GM19035 (cell line): ENCODE measurements around the gene IRF2BP2.

ENCODE experiments used
- ATAC-seq: cut with Tn5 transposase; IDR thresholded peaks from one replicate; pipeline ENCODE4 v1.9.1; 2021; ENCODE audit not compliant: unreplicated experiment

Gene IRF2BP2

DNA sequence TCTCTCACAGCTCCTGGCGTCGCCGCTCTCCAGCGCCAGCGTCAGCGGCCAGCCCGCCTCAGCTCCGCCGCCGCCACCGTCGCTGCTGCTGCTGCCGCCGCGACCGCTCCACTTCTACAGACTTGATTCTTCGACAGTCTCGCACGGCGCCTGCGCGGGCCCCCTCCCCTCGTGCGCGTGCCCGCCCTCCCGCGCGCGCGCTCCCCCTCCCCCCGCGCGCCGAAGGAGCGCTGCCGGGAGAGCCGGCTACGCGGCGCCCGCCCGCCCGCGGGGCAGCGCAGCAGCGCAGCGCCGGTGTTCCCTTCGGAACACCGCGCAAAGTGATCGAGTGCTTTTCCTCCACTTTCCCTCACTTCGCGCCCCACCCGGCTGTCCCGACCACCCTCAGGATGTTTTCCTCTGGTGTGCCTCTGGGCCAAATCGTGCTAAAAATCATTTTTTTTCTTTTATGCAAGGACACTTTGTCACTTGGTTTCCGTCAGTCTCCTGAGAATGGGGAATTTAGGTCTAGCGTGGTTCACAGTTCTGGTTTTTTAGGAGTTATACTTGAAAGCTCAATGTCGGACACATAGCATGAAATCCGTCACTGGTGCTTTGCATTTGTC, at the start of gene IRF2BP2:
TSS of gene IRF2BP2 (minus strand) at position 118 of the 605 bp plus-strand sequence. CDS start 684 bp downstream, outside the sequence.
- peak; percentile 21 for ATAC-seq

GRCh38 chr1:234659538-234659937, 49.6 kb upstream of the IRF2BP2 start:
- no peak for ATAC-seq

DNA sequence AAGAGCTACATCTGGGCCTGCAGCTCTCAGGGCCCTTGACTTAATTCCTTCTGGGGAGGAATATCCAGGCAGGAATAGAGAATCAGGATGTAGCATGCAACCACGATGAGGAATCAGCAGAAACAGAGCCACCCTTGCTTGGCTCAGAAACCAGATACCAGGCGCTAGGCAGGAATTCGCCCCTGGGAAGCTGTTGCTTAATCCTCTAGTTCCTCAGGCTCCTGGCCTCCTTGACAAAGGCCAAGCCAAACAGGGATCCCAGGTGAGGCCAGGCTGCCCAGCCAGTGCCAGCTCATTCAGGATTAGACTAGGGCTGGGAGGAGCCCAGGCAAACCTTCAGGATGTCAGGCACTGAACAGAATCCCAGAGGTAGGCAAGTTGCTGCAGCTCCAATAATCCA, 48.2 kb upstream of the IRF2BP2 start:
- no peak for ATAC-seq

DNA sequence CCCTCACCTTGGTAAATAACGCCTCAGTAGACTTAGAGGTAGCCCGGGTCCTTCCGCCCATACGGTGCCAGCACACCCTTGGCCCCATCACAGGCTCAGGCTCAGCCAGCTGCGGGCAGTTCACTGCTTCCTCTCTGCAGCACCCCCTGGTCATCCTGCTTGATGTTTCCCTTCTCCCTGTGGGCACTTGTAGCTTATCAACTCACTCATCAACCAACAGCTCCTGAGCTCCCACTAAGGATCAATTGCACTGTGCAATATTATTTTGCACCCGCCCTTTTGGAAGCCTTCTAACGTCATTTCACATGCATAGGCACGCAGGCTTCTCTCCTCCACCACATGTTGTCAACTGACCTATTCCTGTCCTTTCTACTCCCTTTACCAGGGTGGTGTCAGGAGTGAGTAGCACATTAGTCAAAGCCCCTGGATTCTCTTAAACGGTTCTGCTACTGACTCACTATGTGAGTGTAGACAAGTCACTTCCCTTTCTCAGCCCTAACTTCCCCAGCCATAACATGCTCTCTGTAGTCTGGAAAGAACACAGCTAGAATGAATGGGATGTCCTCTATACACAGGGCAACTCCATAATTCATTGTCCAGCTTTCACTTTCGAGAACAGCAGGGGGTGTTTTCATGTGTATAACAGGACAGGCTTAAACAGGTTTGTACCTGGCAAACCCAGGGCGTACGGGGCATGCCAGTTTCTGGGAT, 47.1 kb upstream of the IRF2BP2 start:
- no peak for ATAC-seq

DNA sequence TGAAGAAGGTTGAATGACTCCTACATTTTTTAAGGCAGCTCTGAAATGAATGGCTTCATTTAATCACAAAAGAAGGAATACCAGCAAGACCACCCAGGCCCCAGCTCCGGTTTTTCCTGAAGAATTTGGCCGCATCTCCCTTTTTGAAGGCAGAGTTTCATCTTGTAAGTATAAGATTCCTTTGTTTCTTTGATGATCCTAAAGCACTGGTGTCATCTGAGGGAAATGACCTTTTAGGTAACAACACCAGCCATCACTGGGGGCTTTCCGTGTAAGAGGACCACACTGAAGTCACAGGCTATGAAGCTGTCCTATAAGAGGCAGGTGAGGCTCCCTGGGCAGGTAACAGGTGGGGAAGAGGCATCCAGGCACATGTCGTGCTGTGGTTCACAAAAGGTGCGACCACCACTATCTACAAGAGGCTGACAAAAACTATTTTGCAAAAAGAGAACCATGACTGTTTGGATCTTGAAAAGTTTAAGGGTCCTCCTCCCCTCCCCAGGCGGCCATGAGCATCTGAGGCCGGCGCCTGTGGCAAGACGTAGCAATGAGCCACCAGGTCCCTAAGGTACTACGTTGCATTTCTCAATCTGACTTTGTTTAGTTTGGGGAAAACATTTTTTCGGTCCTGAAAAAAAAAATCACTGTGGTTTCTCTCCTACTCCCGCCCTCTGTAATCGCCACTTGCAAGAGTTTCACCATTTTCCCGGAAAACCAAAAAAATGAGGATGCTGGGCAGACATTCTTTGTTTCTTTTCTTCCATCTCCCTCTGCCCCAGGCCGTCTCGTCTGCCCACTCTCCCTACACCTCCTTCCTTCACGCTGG, 46.3 kb upstream of the IRF2BP2 start:
- ATAC-seq = no peak

GRCh38 chr1:234655328-234656069, 45.5 kb upstream of the IRF2BP2 start:
- no peak for ATAC-seq

GRCh38 chr1:234654002-234654733, 44.2 kb upstream of the IRF2BP2 start:
- no peak for ATAC-seq

- no peak for ATAC-seq
Observed at GRCh38 chr1:234649432-234650081, 39.6 kb upstream of the IRF2BP2 start.

DNA sequence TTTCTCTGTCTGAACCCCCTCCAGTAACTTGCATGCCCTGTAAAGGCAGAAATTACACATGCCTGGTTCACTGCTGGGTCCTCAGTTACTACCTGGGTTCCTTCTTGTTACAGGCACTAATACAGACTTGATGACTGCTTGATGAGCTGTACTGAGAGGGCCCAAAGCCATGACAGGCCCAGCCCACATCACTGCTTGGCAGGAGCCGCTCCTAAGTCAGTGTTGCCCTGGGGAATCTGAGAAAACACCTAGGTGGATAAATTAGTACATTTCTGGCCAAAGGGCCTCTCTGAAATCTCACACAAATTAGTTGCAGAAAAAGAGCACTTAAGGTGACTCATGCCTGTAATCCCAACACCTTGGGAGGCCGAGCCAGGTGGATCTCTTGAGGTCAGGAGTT, 37.8 kb upstream of the IRF2BP2 start:
- no peak for ATAC-seq

DNA sequence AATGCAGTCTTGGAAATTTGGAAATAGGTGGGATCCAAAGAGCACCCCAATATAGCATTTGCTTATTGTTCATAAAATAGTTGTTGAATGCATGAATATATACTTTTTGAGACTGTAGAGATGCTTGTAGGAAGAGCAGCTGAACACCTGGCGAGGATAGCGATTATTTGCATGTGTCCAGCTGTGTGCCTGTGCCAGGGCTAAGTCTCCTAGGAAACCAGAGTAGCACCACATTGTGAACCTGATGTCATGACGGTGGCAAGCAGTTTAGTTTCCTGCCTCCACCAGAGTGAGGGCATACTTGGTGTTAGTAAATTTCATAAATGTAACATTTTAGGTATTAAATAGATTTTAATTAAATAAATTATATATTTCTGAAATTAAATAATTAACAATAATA, 37.3 kb upstream of the IRF2BP2 start:
- ATAC-seq = no peak

GRCh38 chr1:234645964-234646363, 36.0 kb upstream of the IRF2BP2 start:
- ATAC-seq = no peak

DNA sequence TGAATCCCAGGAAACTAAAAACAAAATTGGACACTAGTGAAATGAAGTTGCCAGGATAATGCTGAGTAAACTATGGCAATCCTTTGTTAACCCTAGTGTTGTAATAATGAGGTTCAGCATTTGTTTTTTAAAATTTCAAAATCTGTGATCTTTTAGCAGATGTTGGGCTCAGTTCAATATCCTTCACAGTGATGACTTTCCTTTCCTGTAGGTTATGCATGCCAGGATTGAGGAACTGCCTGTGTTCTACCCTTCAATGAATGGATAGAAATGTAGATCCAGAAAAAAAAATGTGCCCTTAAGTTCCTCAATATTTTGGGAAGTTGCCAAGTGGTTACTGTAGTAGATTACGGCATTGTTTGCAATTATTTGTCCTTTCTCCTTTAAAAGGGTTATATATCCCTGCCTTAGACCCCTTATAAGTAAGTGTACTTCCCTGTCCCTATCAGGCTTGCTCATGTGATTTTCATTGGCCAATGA, 35.5 kb upstream of the IRF2BP2 start:
- no peak for ATAC-seq

GRCh38 chr1:234644928-234645327, 35.0 kb upstream of the IRF2BP2 start:
- ATAC-seq = no peak

DNA sequence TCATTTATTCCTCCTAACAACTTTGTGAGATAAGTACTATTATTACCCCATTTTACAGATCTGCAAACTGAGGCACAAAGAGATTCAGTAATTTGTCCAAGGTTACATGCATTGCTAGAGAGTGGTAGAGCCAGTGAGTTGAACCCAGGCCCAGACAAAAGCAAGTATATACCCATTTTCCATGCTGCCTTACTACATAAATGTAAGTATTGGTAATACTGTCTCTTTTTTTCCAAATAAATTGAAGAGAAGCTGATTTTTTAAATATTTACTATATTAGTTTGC, 33.8 kb upstream of the IRF2BP2 start:
- ATAC-seq = no peak

DNA sequence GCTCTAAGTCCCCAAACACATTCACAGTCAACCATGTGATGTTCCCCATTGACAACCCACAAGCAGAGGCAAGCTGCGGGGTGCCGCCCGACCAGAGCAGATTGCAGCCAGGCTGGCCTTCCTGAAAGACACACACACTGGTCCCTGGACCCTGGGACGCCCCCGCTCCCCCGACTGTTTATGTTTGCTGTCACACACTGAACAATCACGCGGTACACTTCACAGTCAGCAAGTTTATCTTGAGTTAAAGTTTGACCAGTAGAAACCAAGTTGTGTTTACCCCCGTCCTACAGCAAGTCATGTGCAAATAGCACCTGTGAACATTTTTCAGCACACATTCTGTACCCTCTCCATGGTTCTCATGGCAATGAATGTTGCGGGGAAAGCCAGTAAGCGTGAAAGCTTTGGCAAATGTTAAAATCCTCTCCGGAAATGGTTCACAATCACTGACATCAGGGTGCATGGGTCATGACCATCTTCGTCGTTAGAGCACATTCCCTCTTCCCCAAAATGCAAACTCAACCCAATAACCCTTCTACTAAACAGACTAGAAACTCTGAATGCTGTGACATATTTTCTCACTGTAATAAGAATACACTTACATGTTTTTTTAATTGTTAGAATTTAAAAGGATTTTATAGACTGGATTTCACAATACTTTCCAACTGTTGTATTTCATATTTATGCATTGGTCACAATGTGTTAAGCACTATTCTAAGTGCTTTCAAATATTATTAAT, 33.3 kb upstream of the IRF2BP2 start:
- no peak for ATAC-seq

GRCh38 chr1:234642428-234642827, 32.5 kb upstream of the IRF2BP2 start:
- ATAC-seq = no peak

DNA sequence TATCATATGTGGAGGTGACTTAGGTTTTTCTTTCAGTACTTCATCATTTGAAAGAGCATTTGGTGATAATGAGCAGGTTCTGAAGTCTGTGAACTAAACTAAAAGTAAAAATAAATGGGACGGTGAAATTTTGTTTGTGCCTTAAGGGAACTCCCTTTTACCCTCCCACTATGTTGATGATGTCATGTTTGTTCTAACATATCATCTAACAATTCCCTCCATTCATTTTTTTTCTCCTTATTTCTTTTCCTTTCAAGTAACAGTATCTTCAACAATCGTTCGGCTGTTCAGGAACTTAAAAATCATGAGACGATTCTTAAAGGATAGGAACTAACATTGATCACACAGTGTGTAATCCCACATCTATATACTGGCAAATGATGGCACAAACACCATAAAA, 30.0 kb upstream of the IRF2BP2 start:
- no peak for ATAC-seq

GRCh38 chr1:234638832-234639799, 29.1 kb upstream of the IRF2BP2 start:
- ATAC-seq = no peak
